Metanephros (tissue), 1 donor: ENCODE measurements around the gene PLA2G2E. TPM values are rescaled to one million over a fixed set of nuclear protein-coding genes. Genes with fewer than 3 reads are reported as not detected.

Experiments used
- total RNA-seq: library from RNA; depleted of rRNA; stranded (reverse); fragments of >200 nt; gene quantifications from one replicate; pipeline ENCODE4 v1.2.3, GENCODE V29; 2014

Gene PLA2G2E, protein sequence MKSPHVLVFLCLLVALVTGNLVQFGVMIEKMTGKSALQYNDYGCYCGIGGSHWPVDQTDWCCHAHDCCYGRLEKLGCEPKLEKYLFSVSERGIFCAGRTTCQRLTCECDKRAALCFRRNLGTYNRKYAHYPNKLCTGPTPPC
- total RNA-seq: not detected

DNA sequence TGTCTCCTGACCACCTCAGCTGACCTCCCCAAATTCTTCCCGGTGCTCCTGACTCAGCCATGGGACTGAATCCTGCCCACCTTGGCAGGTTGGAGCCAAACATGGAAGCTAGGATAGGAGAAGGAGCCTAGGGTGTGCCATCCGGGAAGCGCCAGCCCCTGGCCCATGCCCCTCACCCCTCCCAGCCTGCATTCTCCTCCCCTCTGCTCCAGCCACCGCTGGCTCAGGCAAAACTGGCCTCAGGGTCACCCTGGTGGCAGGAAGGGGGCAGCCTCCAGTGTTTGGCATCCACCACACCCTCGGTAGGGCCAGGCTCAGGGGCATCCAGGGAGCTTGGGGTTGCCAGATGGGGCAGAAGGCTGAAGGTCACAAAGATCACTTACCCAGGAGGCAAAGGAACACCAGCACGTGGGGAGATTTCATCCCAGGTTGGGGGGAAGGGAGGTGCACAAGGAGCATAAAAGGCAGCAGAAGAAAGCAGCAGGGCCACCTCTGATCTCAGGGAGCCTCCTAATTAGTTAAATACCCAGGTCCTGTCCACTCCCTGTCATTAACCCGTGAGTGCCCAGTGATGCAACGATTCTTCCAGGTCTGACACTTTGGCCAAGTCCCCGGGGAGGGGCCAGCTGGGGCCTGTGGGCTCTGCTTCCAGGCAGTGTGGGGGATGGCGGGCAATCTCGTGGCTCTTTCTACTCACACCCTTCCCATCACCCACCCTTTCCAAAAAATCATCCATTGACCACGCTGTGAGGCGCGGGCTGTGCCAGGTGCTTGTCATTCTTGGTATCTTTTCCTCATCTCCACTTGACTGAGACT is at the start of gene PLA2G2E:
Gene PLA2G2E (minus strand): TSS at position 481 of the 816 bp plus-strand sequence. CDS start 58 bp downstream, at position 423.

DNA sequence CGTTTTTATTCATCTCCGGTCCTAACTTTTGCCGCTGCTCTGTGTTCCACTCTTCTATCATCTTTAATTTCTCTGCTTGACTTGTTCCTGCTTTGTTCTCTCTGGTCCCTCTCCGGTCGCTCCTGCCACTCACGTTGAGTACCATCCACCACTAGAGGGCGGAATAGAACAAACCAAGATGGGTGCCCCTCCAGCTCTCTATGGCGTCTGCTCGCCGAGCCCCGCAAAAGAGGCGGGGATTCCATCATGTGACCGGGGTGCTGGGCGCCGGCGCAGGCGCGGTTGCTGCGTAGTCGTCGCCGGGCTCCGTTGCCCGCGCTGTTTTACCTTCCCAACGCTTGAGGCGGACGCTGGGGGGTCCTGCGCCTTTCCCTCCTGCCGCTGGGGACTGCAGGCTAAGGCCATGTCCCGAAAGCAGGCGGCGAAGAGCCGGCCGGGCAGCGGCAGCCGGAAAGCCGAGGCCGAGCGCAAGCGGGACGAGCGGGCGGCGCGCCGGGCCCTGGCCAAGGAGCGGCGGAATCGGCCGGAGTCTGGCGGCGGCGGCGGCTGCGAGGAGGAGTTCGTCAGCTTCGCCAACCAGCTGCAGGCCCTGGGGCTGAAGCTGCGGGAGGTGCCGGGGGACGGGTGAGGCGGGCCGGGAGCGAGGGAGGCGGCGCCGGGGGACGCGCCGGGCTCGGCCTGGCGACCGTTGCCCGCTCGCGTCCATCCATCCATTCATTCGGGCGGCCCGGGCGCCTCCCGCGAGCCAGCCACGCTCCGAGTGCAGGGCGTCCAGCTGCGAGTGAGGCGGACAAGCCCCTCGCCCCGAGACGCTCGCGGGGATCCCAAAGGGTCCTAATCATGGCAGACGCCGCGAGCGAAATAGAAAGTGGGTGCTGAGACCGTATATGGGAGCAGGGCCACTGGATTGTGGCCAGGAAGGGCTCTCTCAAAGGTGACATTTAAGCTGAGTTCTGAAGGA is 41.0 kb downstream of the PLA2G2E start, which contains the start of gene OTUD3:
Gene OTUD3 (plus strand): TSS at position 285 of the 961 bp plus-strand sequence. CDS start 119 bp downstream, at position 404.

Other genes with a start within 250 kb of the PLA2G2E start
- 23.2 TPM for gene TMCO4, start 123.7 kb downstream of the PLA2G2E start, total RNA-seq
- 0.18 TPM for gene RNF186, start 108.3 kb downstream of the PLA2G2E start, total RNA-seq
- 9.5 TPM for gene OTUD3, start 41.2 kb downstream of the PLA2G2E start, total RNA-seq
- gene PLA2G2A, start 56.0 kb upstream of the PLA2G2E start, total RNA-seq: not detected
- gene PLA2G5, start 146.6 kb upstream of the PLA2G2E start, total RNA-seq: not detected
- gene PLA2G2D, start 195.9 kb upstream of the PLA2G2E start, total RNA-seq: not detected
- gene PLA2G2F, start 215.7 kb upstream of the PLA2G2E start, total RNA-seq: 0.18 TPM